ENCODE measurements around the gene DDX17. TPM values are rescaled to one million over a fixed set of nuclear protein-coding genes. Genes with fewer than 3 reads are reported as not detected.
A peak's percentile ranks its signal among the peaks of the same experiment; 100 is the strongest.

The DDX17 gene
- total RNA-seq, 1 donor from 2014 or later, result 469 TPM

GRCh38 chr22:38448945-38449745 is 57.0 kb downstream of the DDX17 start:
- no peak for DNase-seq (ENCODE audit: low read depth)

GRCh38 chr22:38446018-38446601 is 60.0 kb downstream of the DDX17 start:
- no peak for DNase-seq (ENCODE audit: low read depth)

- DNase-seq (ENCODE audit: low read depth), result no peak
Observed at GRCh38 chr22:38444783-38445182, 61.3 kb downstream of the DDX17 start.

GRCh38 chr22:38443628-38444521 is 62.2 kb downstream of the DDX17 start:
- no peak for DNase-seq (ENCODE audit: low read depth)

- DNase-seq (ENCODE audit: low read depth), result peak; percentile 41
Observed at GRCh38 chr22:38442967-38443627, 63.0 kb downstream of the DDX17 start.

- DNase-seq (ENCODE audit: low read depth), result no peak
Observed at GRCh38 chr22:38441620-38442287, 64.4 kb downstream of the DDX17 start.

GRCh38 chr22:38440747-38441350 is 65.3 kb downstream of the DDX17 start:
- no peak for DNase-seq (ENCODE audit: low read depth)

- DNase-seq (ENCODE audit: low read depth), result no peak
Observed at GRCh38 chr22:38437416-38437815, 68.7 kb downstream of the DDX17 start.

- DNase-seq (ENCODE audit: low read depth), result no peak
Observed at GRCh38 chr22:38436629-38437395, 69.3 kb downstream of the DDX17 start.

GRCh38 chr22:38435965-38436364 is 70.1 kb downstream of the DDX17 start:
- no peak for DNase-seq (ENCODE audit: low read depth)

GRCh38 chr22:38435010-38435409 is 71.1 kb downstream of the DDX17 start:
- no peak for DNase-seq (ENCODE audit: low read depth)

GRCh38 chr22:38433871-38434270 is 72.2 kb downstream of the DDX17 start:
- no peak for DNase-seq (ENCODE audit: low read depth)

Other genes starting within 250 kb of the DDX17 start
- gene TMEM184B, start 233.3 kb downstream of the DDX17 start, total RNA-seq, result 16.5 and 67.5 TPM in 2 replicates
- gene CSNK1E, start 188.9 kb downstream of the DDX17 start, total RNA-seq, result 86.7 and 118 TPM in 2 replicates
- gene KCNJ4, start 51.1 kb downstream of the DDX17 start, total RNA-seq, result not detected in 2 replicates
- 34.2 and 73.5 TPM in 2 replicates for gene KDELR3, start 38.2 kb downstream of the DDX17 start, total RNA-seq
- gene DMC1, start 63.9 kb upstream of the DDX17 start, total RNA-seq, result 2.0 and 3.6 TPM in 2 replicates
- 5.4 and 8.9 TPM in 2 replicates for gene FAM227A, start 150.1 kb upstream of the DDX17 start, total RNA-seq
- gene CBY1, start 150.3 kb upstream of the DDX17 start, total RNA-seq, result 20.0 and 25.0 TPM in 2 replicates
- gene TOMM22, start 175.6 kb upstream of the DDX17 start, total RNA-seq, result 34.1 and 109 TPM in 2 replicates
- gene JOSD1, start 194.6 kb upstream of the DDX17 start, total RNA-seq, result 60.1 and 91.9 TPM in 2 replicates
- 16.8 and 54.8 TPM in 2 replicates for gene GTPBP1, start 199.6 kb upstream of the DDX17 start, total RNA-seq
- gene SUN2, start 249.7 kb upstream of the DDX17 start, total RNA-seq, result 101 and 117 TPM in 2 replicates